SK-N-MC (cell line): ENCODE results near the gene ACKR2.
"Not testable (repeated sequence)": the region's sequence is repeated elsewhere in the genome, so short reads cannot be mapped to it uniquely, and the experiment has no call there.

ENCODE experiments used
- DNase-seq: peaks from one replicate; pipeline ENCODE4 v3.0.0-alpha.2; 2011; ENCODE audit warnings: low read depth, low spot score
- H3K27ac ChIP-seq: fragments of 200-600 bp; sonication (generic); 2 replicates; pipeline ENCODE4 v1.5.1; 2016; ENCODE audit warnings: mixed run types
- H3K36me3 ChIP-seq: fragments of 200-600 bp; sonication (generic); 2 replicates; pipeline ENCODE4 v1.6.1; 2017; ENCODE audit warnings: antibody characterized with exemption, low read length, mixed read lengths; ENCODE audit not compliant: insufficient read depth
- H3K4me3 ChIP-seq: fragments of 200-600 bp; sonication (generic); 2 replicates; pipeline ENCODE4 v1.5.1; 2016
- H3K9ac ChIP-seq: fragments of 200-600 bp; sonication (generic); 2 replicates; pipeline ENCODE4 v1.8.0; 2017; ENCODE audit warnings: mixed run types, mixed read lengths; ENCODE audit not compliant: insufficient read length
- H3K9me3 ChIP-seq: fragments of 200-600 bp; sonication (generic); 2 replicates; pipeline ENCODE4 v1.6.1; 2017; ENCODE audit warnings: low read depth, mild to moderate bottlenecking, antibody characterized with exemption, low read length, moderate library complexity, mixed read lengths
- EZH2 ChIP-seq: fragments of 200-600 bp; sonication (generic); IDR thresholded peaks from one replicate; pipeline ENCODE4 v1.6.1; 2017; ENCODE audit warnings: antibody characterized with exemption
- FOXP2 ChIP-seq: optimal IDR thresholded peaks from 2 replicates; pipeline ENCODE3; 2011; ENCODE audit warnings: mild to moderate bottlenecking, moderate library complexity; ENCODE audit not compliant: insufficient read depth; ENCODE audit errors: extremely low read length, control extremely low read depth
- POLR2AphosphoS5 ChIP-seq: IDR thresholded peaks from 2 replicates; pipeline ENCODE4 v1.6.1; 2012; ENCODE audit warnings: mild to moderate bottlenecking, low read depth, low read length, borderline replicate concordance

Gene ACKR2

DNA sequence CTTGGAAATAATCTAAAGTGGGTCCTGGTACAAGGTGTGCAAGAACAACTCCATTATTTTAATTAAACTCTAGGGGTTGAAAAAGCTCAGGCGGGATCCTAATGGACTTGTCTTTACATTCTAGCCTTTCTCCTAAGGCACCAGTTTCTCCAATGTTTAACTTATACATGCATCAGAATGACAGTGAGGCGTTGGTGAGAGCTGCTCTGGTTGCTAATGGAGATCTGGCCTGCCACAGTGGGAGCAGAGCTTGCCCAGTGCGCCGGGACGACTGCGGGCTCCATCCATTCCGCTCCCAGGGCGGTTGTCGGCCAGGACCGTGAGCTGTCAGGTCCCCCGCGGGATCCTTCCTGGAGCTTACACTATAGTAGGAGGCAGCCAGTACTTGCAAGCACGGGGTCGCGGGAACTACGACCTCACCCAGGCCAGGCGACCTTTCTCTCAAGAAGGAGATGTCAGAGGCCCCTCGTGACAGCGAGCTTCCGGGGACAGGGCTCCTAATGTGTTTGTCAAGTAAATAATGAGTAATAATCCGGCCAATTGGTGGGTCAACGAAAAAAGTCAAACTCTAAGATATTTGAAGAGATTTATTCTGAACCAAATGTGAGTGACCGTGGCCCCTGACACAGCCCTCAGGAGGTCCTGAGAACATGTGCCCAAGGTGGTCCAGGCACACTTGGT is 4.0 kb upstream of the ACKR2 start:
- H3K4me3 ChIP-seq = peak overlapping the region; percentile 88
- H3K9ac ChIP-seq = peak overlapping the region; percentile 70
- DNase-seq = no peak

DNA sequence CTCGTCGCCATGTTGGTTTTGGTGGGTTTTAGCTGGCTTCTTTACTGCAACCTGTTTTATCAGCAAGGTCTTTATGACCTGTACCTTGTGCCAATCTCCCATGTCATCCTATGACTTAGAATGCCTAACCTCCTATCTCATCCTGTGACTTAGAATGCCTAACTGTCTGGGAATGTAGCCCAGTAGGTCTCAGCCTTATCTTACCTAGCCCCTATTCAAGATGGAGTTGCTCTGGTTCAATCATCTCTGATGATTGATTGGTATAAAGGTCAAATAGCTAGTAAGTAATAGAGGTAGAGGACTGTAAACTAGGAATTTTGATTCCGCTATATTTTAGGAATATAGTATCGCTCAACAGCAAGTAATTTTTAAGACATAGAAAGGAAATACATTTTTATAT is 1.3 kb upstream of the ACKR2 start:
- Histone ChIP-seq H3K4me3 (no peak overlapping the region), H3K9me3 (no peaks in the 10 kb centered on the region), H3K36me3 (no peaks in the 10 kb centered on the region), H3K9ac (no peak overlapping the region), H3K27ac (no peak overlapping the region)
- TF ChIP-seq POLR2AphosphoS5 (no peak), FOXP2 (no peak), EZH2 (no peak)
- no peak for DNase-seq

More for the DNA sequence above, 4.0 kb upstream of the ACKR2 start:
- TF ChIP-seq POLR2AphosphoS5 (no peak), EZH2 (no peak), FOXP2 (no peak)
- no peak overlapping the region for H3K27ac ChIP-seq
- no peaks in the 10 kb centered on the region for H3K9me3 ChIP-seq
- no peaks in the 10 kb centered on the region for H3K36me3 ChIP-seq

DNA sequence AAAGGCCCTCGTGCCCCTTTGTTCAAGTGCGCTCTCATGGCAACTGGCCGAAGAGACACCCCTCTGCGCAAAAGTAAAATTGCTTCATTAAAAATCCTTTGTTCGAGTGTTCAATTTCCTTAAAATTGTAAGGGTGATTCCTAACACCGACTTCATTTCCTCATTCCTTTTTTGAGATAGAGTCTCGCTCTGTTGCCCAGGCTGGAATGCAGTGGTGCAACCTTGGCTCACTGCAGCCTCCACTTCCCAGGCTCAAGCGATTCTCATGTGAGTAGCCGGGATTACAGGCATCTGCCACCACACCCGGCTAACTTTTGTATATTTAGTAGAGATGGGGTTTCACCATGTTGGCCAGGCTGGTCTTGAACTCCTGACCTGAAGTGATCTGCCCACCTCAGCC is 1.5 kb downstream of the ACKR2 start:
- not testable (repeated sequence) for H3K4me3 ChIP-seq, DNase-seq, H3K9ac ChIP-seq, H3K9me3 ChIP-seq, H3K36me3 ChIP-seq, H3K27ac ChIP-seq

DNA sequence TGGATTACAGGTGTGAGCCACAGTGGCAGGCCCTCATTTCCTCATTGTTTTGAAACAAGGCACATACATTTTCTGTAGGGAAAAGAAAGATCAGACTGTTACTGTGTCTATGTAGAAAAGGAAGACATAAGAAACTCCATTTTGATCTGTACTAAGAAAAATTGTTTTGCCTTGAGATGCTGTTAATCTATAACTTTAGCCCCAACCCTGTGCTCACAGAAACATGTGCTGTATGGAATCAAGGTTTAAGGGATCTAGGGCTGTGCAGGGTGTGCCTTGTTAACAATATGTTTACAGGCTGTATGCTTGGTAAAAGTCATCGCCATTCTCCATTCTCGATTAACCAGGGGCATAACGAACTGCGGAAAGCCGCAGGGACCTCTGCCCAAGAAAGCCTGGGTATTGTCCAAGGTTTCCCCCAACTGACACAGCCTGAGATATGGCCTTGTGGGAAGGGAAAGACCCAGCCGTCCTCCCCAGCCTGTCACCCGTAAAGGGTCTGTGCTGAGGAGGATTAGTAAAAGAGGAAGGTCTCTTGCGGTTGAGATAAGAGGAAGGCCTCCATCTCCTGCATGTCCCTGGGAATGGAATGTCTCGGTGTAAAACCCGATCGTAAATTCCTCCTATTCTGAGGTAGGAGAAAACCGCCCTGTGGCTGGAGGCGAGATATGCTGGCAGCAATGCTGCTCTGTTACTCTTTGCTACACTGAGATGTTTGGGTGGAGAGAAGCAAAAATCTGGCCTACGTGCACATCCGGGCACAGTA is 2.1 kb downstream of the ACKR2 start:
- H3K27ac ChIP-seq, H3K36me3 ChIP-seq, DNase-seq, H3K9me3 ChIP-seq, H3K9ac ChIP-seq, H3K4me3 ChIP-seq: not testable (repeated sequence)

DNA sequence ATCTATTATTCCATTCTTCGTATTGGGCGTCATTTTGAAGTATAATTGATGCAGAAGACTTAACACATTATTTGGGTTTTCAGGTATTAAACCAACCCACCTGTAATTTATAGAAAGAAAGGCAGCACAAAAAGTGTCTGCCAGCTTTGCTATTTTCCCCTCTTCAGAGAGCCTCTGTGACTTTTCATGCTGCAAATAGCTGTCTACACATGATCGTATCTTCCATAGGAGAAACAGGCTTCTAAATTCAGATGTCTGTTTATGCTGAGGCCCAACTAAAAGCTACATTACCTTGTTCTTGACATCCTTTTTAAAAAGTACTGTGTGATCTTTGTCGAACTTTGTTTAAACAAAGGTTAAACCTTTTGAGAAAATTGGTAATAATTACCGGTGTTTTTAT is 5.0 kb downstream of the ACKR2 start:
- H3K9me3 ChIP-seq = no peaks in the 10 kb centered on the region
- TF ChIP-seq EZH2 (no peak), POLR2AphosphoS5 (no peak), FOXP2 (no peak)
- H3K4me3 ChIP-seq = no peak overlapping the region
- no peak overlapping the region for H3K9ac ChIP-seq
- no peak for DNase-seq
- no peak overlapping the region for H3K27ac ChIP-seq
- H3K36me3 ChIP-seq = no peaks in the 10 kb centered on the region

DNA sequence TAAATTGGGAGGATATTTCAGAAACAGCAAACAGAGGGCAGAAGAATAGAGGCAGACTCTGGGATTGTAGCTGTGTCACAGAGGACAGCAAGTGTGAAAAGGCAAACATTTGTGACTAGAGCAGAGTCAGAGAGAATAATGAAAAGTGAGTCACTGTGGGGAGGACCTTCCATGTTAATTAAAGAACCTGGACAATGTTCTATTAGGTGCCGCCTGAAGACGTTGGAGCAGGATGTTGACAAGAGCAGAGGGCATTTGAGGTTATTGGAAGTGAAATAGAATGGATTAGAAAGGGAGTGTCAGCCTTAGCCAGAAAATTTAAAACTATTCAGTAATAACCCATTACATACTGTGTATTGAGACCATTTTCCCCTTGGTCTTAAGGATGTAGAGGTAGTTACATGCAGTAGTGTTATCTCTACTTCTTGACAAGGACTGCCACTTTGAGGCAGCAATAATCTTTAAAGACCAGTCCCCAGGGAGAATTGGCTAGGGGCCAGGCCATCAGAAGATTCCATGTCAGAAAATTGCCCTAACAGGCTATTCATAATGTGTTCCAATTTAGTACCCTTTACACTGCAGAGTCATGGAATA is 5.8 kb downstream of the ACKR2 start:
- no peak overlapping the region for H3K9ac ChIP-seq
- no peaks in the 10 kb centered on the region for H3K36me3 ChIP-seq
- TF ChIP-seq FOXP2 (no peak), POLR2AphosphoS5 (no peak)
- no peaks in the 10 kb centered on the region for H3K9me3 ChIP-seq
- no peak overlapping the region for H3K4me3 ChIP-seq
- DNase-seq = no peak
- no peak overlapping the region for H3K27ac ChIP-seq

DNA sequence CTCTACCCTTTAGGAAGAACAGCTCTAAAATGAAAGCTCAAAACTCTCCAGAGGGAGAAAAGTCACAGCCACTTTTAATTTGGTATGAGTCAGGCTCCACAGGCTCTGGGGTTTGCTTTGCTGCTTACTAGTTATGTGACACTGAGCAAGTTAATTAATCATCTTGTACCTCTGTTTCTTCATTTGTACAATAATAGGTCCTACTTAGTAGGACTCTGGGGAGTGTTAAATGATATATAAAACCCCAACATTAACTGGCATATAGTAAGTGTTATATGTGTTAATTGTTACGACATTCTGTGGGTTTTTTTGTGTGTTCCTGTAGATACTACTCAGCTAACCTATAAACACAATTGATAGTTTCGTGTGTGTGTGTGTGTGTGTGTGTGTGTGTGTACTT is 6.6 kb downstream of the ACKR2 start:
- Histone ChIP-seq H3K9me3 (no peaks in the 10 kb centered on the region), H3K9ac (no peak overlapping the region), H3K27ac (no peak overlapping the region), H3K4me3 (no peak overlapping the region), H3K36me3 (no peaks in the 10 kb centered on the region)
- no peak for DNase-seq
- no peak for TF ChIP-seq POLR2AphosphoS5
- no peak for TF ChIP-seq EZH2
- no peak for TF ChIP-seq FOXP2

DNA sequence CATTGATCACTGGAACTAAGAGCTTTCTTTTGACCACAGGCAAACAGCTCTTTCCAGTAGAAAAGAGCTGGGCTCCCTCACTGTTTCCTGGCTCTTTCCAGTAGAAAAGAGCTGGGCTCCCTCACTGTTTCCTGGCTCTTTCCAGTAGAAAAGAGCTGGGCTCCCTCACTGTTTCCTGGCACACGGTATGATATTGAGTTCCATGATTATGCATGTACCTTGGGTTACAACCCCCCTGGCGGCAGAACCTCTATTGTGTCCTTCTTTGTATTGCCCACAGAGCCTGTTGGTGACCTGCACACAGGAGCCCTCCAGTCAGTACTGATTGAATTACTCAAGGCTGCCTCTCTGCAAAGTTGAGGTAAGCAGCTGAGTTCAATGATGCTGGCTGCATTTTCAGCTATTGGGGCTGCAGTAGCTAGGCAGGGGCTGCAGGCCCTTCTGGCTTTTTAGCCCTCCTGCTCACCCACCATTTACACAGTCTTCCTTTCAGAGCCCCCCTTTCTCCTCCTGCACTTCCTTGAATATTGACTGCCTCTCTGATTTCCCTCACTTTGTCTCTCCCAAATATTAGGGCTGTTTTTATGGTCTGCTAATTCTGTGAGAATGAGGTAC is 10.2 kb downstream of the ACKR2 start:
- H3K4me3 ChIP-seq = no peak overlapping the region
- no peak overlapping the region for H3K27ac ChIP-seq
- H3K9ac ChIP-seq = no peak overlapping the region
- no peaks in the 10 kb centered on the region for H3K36me3 ChIP-seq
- DNase-seq = no peak
- TF ChIP-seq EZH2 = no peak
- TF ChIP-seq FOXP2 = no peak
- no peak for TF ChIP-seq POLR2AphosphoS5
- H3K9me3 ChIP-seq = no peaks in the 10 kb centered on the region

DNA sequence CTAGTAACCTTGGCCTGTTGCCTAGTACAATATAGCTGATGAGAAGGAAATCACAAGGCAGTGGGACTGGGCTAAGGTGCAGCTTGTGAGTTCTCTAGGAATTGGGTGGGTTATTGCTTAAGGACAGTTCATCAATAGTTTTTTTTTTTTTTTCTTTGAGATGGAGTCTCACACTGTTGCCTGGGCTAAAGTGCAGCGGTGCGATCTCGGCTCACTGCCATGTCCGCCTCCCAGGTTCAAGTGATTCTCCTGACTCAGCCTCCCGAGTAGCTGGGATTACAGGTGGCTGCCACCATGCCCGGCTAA is 11.5 kb downstream of the ACKR2 start:
- Histone ChIP-seq H3K27ac (no peak overlapping the region), H3K36me3 (no peaks in the 10 kb centered on the region), H3K9me3 (no peaks in the 10 kb centered on the region), H3K9ac (no peak overlapping the region), H3K4me3 (no peak overlapping the region)
- TF ChIP-seq FOXP2 (no peak), EZH2 (no peak), POLR2AphosphoS5 (no peak)
- DNase-seq = no peak
